ENCODE results near the gene ANTXR1.

DNA sequence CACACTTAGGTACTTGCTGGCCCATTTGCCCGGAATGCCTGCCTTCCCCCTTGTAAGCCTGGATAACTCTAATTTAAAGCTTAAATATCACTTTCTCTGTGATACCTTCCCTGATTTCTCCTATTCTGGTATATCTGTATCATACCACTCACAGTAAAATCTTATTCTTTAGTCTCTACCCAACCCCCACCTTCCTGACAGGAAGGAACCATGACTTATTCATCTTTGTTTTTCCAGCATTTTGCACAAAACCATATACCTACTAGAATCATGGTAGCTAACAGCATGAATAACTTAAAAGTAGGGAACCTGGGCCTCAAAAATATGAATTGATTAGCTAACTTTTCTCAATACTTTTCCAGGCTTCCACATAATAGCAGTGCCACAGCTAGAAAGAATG is 262.5 kb downstream of the ANTXR1 start:
- no peak for TF ChIP-seq EZH2 (IDR thresholded peaks at IDR 0.05; ENCODE audit: borderline replicate concordance, low read depth, low read length, poor library complexity, severe bottlenecking)
- TF ChIP-seq, protein P1, sequence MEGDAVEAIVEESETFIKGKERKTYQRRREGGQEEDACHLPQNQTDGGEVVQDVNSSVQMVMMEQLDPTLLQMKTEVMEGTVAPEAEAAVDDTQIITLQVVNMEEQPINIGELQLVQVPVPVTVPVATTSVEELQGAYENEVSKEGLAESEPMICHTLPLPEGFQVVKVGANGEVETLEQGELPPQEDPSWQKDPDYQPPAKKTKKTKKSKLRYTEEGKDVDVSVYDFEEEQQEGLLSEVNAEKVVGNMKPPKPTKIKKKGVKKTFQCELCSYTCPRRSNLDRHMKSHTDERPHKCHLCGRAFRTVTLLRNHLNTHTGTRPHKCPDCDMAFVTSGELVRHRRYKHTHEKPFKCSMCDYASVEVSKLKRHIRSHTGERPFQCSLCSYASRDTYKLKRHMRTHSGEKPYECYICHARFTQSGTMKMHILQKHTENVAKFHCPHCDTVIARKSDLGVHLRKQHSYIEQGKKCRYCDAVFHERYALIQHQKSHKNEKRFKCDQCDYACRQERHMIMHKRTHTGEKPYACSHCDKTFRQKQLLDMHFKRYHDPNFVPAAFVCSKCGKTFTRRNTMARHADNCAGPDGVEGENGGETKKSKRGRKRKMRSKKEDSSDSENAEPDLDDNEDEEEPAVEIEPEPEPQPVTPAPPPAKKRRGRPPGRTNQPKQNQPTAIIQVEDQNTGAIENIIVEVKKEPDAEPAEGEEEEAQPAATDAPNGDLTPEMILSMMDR (conservative IDR thresholded peaks at IDR 0.05; ENCODE audit: low read depth, low read length) = no peak

Data from A673 (cell line).